HL-60 (cell line): ENCODE measurements around the gene MAP2K5.

Experiments used
- GABPA ChIP-seq: IDR thresholded peaks from 2 replicates; pipeline ENCODE4 v1.6.1; 2012; ENCODE audit warnings: low read depth
- POLR2AphosphoS5 ChIP-seq: IDR thresholded peaks from 2 replicates; pipeline ENCODE4 v1.6.1; 2012; ENCODE audit warnings: low read depth
- SPI1 ChIP-seq: IDR thresholded peaks from 2 replicates; pipeline ENCODE4 v1.6.1; 2012; ENCODE audit warnings: low read depth, mild to moderate bottlenecking, borderline replicate concordance
- TF ChIP-seq, protein P1 (sequence below): IDR thresholded peaks from one replicate; pipeline ENCODE4 v1.5.1; 2011; ENCODE audit warnings: low read length, control low read depth, inconsistent platforms; ENCODE audit not compliant: insufficient read depth
- TF ChIP-seq, protein P2 (sequence below): IDR thresholded peaks from 2 replicates; pipeline ENCODE4 v1.6.1; 2012; ENCODE audit warnings: low read depth; ENCODE audit not compliant: insufficient replicate concordance

DNA sequence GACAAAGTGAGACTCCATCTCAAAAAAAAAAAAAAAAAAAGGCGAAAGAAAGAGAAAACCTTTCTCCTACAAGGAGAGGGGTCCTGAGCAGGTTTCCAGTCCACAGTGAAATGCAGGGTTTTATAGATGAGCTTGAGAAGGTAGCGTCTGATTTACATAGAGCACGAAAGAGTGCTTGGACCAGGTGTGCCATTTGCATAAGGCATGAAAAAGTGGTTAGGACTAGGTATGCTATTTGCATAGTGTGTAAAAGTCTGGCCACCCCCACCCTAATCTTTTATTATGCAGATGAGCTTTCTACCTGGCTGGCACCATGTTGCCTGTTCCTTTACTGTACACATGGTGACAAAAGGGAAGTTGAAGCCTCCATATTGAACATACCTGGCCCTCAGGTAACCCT, 311.0 kb downstream of the MAP2K5 start:
- TF ChIP-seq, protein P1, sequence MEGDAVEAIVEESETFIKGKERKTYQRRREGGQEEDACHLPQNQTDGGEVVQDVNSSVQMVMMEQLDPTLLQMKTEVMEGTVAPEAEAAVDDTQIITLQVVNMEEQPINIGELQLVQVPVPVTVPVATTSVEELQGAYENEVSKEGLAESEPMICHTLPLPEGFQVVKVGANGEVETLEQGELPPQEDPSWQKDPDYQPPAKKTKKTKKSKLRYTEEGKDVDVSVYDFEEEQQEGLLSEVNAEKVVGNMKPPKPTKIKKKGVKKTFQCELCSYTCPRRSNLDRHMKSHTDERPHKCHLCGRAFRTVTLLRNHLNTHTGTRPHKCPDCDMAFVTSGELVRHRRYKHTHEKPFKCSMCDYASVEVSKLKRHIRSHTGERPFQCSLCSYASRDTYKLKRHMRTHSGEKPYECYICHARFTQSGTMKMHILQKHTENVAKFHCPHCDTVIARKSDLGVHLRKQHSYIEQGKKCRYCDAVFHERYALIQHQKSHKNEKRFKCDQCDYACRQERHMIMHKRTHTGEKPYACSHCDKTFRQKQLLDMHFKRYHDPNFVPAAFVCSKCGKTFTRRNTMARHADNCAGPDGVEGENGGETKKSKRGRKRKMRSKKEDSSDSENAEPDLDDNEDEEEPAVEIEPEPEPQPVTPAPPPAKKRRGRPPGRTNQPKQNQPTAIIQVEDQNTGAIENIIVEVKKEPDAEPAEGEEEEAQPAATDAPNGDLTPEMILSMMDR = no peak
- no peak for TF ChIP-seq POLR2AphosphoS5
- TF ChIP-seq, protein P2, sequence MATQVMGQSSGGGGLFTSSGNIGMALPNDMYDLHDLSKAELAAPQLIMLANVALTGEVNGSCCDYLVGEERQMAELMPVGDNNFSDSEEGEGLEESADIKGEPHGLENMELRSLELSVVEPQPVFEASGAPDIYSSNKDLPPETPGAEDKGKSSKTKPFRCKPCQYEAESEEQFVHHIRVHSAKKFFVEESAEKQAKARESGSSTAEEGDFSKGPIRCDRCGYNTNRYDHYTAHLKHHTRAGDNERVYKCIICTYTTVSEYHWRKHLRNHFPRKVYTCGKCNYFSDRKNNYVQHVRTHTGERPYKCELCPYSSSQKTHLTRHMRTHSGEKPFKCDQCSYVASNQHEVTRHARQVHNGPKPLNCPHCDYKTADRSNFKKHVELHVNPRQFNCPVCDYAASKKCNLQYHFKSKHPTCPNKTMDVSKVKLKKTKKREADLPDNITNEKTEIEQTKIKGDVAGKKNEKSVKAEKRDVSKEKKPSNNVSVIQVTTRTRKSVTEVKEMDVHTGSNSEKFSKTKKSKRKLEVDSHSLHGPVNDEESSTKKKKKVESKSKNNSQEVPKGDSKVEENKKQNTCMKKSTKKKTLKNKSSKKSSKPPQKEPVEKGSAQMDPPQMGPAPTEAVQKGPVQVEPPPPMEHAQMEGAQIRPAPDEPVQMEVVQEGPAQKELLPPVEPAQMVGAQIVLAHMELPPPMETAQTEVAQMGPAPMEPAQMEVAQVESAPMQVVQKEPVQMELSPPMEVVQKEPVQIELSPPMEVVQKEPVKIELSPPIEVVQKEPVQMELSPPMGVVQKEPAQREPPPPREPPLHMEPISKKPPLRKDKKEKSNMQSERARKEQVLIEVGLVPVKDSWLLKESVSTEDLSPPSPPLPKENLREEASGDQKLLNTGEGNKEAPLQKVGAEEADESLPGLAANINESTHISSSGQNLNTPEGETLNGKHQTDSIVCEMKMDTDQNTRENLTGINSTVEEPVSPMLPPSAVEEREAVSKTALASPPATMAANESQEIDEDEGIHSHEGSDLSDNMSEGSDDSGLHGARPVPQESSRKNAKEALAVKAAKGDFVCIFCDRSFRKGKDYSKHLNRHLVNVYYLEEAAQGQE = no peak
- TF ChIP-seq SPI1 = no peak
- TF ChIP-seq GABPA = no peak
